Spleen (tissue), 3 donors: ENCODE results near the gene ZBTB42.
"Not testable (repeated sequence)": the region's sequence is repeated elsewhere in the genome, so short reads cannot be mapped to it uniquely, and the experiment has no call there.

ENCODE experiments used
- POLR2A ChIP-seq, 3 donors: fragments of 450-650 bp; IDR thresholded peaks; one replicate each; pipeline ENCODE4 v1.5.1; 2017; ENCODE audit warnings: antibody characterized with exemption in 3 of 3, mild to moderate bottlenecking in 1 of 3
- POLR2AphosphoS5 ChIP-seq, 3 donors: sonication (generic); formaldehyde crosslinking; IDR thresholded peaks; one replicate each; pipeline ENCODE4 v1.5.1; 2017; ENCODE audit warnings: antibody characterized with exemption in 3 of 3

DNA sequence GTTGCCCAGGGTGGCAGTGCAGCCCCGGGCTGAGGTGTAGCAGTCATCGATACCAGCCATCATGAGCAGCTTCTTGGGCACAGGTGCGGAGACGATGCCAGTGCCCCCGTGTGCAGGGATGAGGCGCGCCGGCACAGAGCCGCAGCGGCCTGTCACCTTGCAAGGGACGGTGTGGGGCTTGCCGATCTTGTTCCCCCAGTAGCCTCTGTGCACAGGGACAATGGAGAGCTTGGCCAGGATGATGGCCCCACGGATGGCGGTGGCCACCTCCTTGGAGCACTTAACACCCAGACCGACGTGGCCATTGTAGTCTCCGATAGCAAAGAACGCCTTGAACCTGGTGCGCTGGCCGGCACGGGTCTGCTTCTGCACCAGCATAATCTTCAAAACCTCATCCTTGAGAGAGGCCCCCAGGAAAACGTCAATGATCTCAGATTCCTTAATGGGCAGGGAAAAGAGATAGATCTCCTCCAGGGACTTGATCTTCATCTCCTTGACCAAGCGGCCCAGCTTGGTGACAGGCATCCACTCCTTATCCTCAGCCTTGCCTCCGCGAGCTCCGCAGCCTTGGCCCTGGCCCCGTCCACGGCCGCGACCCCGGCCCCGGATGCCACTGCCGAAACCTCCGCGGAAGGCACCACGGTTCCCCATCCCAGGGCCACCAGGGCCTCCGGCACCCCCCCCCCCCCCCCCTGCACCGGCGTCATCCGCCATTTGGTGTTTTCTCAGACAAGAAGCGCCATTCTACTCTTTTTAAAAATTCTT lies 35.5 kb downstream of the ZBTB42 start:
- TF ChIP-seq POLR2A, POLR2AphosphoS5 (IDR thresholded peaks at IDR 0.05): not testable (repeated sequence)
